ENCODE results near the gene DOCK8.
"Not testable (repeated sequence)": the region's sequence is repeated elsewhere in the genome, so short reads cannot be mapped to it uniquely, and the experiment has no call there.

DOCK8 gene

DNA sequence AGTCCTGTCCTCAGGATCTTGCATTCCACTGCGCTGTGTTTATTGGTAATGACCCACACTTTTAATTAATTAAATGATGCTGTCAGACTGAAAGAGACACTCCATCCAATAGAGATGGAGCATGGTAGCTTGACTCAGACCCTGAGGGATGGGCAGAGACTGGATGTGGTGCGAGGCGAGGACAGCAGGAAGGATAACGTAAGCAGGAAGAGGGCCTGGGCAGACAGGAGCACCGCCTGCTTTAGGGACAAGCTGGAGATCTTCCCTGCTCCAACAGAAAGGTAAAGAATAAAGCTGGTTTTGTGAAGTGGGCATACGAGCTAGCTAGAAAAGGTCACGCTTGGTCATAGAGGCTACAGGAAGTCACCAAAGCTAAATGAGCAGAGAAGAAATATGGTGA is 3.6 kb upstream of the DOCK8 start:
- no peak overlapping the region for H3K27ac Mint-ChIP-seq
- H3K9me3 Mint-ChIP-seq, result no peaks in the 10 kb centered on the region
- H3K27me3 Mint-ChIP-seq (ENCODE audit: low read depth), result peaks cover 39% of the 10 kb centered on the region
- H3K36me3 Mint-ChIP-seq (ENCODE audit: low read depth), result no peaks in the 10 kb centered on the region
- no peaks in the 10 kb centered on the region for H3K4me1 Mint-ChIP-seq
- no peak overlapping the region for H3K4me3 Mint-ChIP-seq
- TF ChIP-seq, protein P1, sequence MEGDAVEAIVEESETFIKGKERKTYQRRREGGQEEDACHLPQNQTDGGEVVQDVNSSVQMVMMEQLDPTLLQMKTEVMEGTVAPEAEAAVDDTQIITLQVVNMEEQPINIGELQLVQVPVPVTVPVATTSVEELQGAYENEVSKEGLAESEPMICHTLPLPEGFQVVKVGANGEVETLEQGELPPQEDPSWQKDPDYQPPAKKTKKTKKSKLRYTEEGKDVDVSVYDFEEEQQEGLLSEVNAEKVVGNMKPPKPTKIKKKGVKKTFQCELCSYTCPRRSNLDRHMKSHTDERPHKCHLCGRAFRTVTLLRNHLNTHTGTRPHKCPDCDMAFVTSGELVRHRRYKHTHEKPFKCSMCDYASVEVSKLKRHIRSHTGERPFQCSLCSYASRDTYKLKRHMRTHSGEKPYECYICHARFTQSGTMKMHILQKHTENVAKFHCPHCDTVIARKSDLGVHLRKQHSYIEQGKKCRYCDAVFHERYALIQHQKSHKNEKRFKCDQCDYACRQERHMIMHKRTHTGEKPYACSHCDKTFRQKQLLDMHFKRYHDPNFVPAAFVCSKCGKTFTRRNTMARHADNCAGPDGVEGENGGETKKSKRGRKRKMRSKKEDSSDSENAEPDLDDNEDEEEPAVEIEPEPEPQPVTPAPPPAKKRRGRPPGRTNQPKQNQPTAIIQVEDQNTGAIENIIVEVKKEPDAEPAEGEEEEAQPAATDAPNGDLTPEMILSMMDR (IDR thresholded peaks at IDR 0.05; ENCODE audit: unreplicated experiment in 3 of 3), result no peak

- Mint-ChIP-seq H3K27ac (no peak overlapping the region), H3K4me3 (no peak overlapping the region), H3K27me3 (ENCODE audit: low read depth) (peaks cover 45% of the 10 kb centered on the region), H3K36me3 (ENCODE audit: low read depth) (no peaks in the 10 kb centered on the region), H3K4me1 (peaks cover under 1% of the 10 kb centered on the region), H3K9me3 (no peaks in the 10 kb centered on the region)
- TF ChIP-seq, protein P1 (IDR thresholded peaks at IDR 0.05; ENCODE audit: unreplicated experiment in 3 of 3), result no peak
Observed at GRCh38 chr9:211557-211956, 3.1 kb upstream of the DOCK8 start.

GRCh38 chr9:212297-212696 is 2.4 kb upstream of the DOCK8 start:
- Mint-ChIP-seq H3K27me3 (ENCODE audit: low read depth) (peaks cover 52% of the 10 kb centered on the region), H3K36me3 (ENCODE audit: low read depth) (no peaks in the 10 kb centered on the region), H3K27ac (no peak overlapping the region), H3K4me1 (peaks cover 4% of the 10 kb centered on the region), H3K9me3 (no peaks in the 10 kb centered on the region), H3K4me3 (no peak overlapping the region)
- TF ChIP-seq, protein P1 (IDR thresholded peaks at IDR 0.05; ENCODE audit: unreplicated experiment in 3 of 3), result no peak

GRCh38 chr9:213901-214300 is 764 bp upstream of the DOCK8 start:
- peak overlapping the region; percentile 69 to 75 (median 73) for H3K4me3 Mint-ChIP-seq
- H3K4me1 Mint-ChIP-seq; H3K36me3 Mint-ChIP-seq (ENCODE audit: low read depth); H3K27ac Mint-ChIP-seq; H3K9me3 Mint-ChIP-seq: not testable (repeated sequence)
- H3K27me3 Mint-ChIP-seq (ENCODE audit: low read depth), result peaks cover 51% of the 10 kb centered on the region

DNA sequence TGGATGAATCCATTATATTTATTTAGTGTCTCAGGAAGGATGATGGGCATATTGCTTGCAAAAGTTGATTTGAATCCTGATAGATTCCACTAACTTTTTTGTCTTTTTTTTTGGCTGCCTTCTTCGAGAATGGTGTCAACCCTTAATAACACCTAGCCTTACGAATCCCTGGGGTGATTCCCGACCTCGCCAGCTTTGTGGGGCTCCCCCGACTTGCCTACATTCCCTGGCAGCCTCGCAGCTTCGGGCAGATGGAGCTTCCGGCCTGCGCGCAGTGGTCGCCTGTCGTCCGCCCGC is 366 bp upstream of the DOCK8 start:
- no peaks in the 10 kb centered on the region for H3K9me3 Mint-ChIP-seq
- H3K4me3 Mint-ChIP-seq, result peak overlapping the region; percentile 69 to 75 (median 73)
- no peak overlapping the region for H3K27ac Mint-ChIP-seq
- peaks cover 4% of the 10 kb centered on the region for H3K4me1 Mint-ChIP-seq
- TF ChIP-seq, protein P1 (IDR thresholded peaks at IDR 0.05; ENCODE audit: unreplicated experiment in 3 of 3), result no peak
- no peaks in the 10 kb centered on the region for H3K36me3 Mint-ChIP-seq (ENCODE audit: low read depth)
- H3K27me3 Mint-ChIP-seq (ENCODE audit: low read depth), result peaks cover 47% of the 10 kb centered on the region

DNA sequence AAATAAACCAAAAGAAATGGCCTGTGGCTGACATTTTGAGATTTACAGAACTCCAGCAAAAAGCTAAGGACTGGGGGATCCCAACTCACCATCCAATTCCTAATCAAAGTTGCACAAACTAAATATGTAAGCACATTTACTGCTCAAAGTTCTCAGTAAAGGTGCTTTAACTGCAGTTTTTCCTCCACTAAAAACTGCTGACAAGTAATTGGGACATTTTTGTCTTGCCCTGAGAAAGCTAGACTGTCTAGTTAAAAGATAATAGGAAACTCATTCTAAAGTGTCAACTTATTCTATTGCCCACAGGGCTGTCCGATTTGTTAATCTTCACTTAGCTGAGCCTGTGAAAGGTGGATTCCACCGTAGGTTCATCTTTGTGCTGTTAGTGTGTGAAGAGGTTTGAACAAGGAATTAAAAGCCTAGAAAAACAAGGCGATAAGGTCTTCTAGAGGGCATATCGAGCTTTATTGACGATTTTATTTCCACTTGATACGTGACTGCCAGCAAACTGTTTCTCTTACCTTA is 1.0 kb downstream of the DOCK8 start:
- Mint-ChIP-seq H3K4me1 (peaks cover 4% of the 10 kb centered on the region), H3K27ac (peak overlapping the region; percentile 48 to 91 (median 57)), H3K4me3 (peak overlapping the region; percentile 70 to 80 (median 77)), H3K9me3 (no peaks in the 10 kb centered on the region), H3K27me3 (ENCODE audit: low read depth) (peaks cover 50% of the 10 kb centered on the region), H3K36me3 (ENCODE audit: low read depth) (no peaks in the 10 kb centered on the region)
- TF ChIP-seq, protein P1 (IDR thresholded peaks at IDR 0.05; ENCODE audit: unreplicated experiment in 3 of 3), result no peak
